HFFc6 (cell line): Measurements from ENCODE around the gene KPNA4. TPM values are rescaled to one million over a fixed set of nuclear protein-coding genes. Genes with fewer than 3 reads are reported as not detected.

ENCODE experiments used
- DNase-seq: peaks from one replicate; pipeline ENCODE4 v3.0.0-alpha.2; 2018
- H3K27ac Mint-ChIP-seq: 2 replicates; pipeline ENCODE4 v1.8.0; 2020; ENCODE audit warnings: mild to moderate bottlenecking, mixed read lengths
- H3K27me3 Mint-ChIP-seq: 2 replicates; pipeline ENCODE4 v1.8.0; 2021; ENCODE audit warnings: mild to moderate bottlenecking, moderate library complexity, mixed read lengths; ENCODE audit not compliant: insufficient read depth
- H3K36me3 Mint-ChIP-seq: 2 replicates; pipeline ENCODE4 v1.8.0; 2021; ENCODE audit warnings: low read depth, mixed read lengths
- H3K4me1 Mint-ChIP-seq: 2 replicates; pipeline ENCODE4 v1.8.0; 2020; ENCODE audit warnings: low read depth, mixed read lengths
- H3K4me3 Mint-ChIP-seq: 2 replicates; pipeline ENCODE4 v1.8.0; 2020; ENCODE audit warnings: mild to moderate bottlenecking, moderate library complexity, mixed read lengths
- H3K9me3 Mint-ChIP-seq: 2 replicates; pipeline ENCODE4 v1.8.0; 2020; ENCODE audit warnings: mild to moderate bottlenecking, mixed read lengths
- total RNA-seq, 6 experiments: library from RNA; stranded (reverse); fragmentation: NEBNext Ultra II Directional; extraction: Animal tissue kit (Norgen Biotek cat#: 25700); gene quantifications; 2 replicates in 1 of 6; 3 replicates in 5 of 6; pipeline ENCODE4 v1.2.3, GENCODE V29; 2021
- TF ChIP-seq, protein P1 (sequence below): fragments of 200-600 bp; sonication (generic); IDR thresholded peaks from 2 replicates; pipeline ENCODE4 v1.5.0; 2021; ENCODE audit warnings: antibody characterized with exemption, mild to moderate bottlenecking

KPNA4 gene
- total RNA-seq, 6 experiments from 2014 or later = 72.4 to 113 (median 99.0) TPM

DNA sequence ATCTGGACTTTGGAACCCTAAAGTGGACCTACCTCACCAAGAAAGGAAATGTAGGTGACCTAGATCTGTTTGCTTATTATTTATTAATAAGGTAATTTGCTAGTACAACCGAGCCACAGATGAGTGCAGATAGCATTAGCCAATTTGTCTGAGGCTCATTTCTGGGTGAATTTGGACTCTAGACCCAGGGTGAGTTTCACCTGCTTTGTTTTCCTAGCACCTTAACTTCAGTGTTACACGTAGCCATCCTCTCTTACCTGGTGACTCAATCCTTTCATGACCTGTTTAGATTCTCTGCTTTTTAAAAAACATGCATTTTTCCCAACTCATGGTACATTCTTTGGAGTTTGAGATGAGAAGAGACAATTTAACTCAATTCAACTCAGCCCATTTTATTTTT lies 33.5 kb upstream of the KPNA4 start:
- Mint-ChIP-seq H3K27ac (no peak overlapping the region), H3K9me3 (no peaks in the 10 kb centered on the region), H3K36me3 (no peaks in the 10 kb centered on the region), H3K4me3 (no peak overlapping the region), H3K4me1 (no peaks in the 10 kb centered on the region), H3K27me3 (peaks cover 15% of the 10 kb centered on the region)
- no peak for DNase-seq
- TF ChIP-seq, protein P1, sequence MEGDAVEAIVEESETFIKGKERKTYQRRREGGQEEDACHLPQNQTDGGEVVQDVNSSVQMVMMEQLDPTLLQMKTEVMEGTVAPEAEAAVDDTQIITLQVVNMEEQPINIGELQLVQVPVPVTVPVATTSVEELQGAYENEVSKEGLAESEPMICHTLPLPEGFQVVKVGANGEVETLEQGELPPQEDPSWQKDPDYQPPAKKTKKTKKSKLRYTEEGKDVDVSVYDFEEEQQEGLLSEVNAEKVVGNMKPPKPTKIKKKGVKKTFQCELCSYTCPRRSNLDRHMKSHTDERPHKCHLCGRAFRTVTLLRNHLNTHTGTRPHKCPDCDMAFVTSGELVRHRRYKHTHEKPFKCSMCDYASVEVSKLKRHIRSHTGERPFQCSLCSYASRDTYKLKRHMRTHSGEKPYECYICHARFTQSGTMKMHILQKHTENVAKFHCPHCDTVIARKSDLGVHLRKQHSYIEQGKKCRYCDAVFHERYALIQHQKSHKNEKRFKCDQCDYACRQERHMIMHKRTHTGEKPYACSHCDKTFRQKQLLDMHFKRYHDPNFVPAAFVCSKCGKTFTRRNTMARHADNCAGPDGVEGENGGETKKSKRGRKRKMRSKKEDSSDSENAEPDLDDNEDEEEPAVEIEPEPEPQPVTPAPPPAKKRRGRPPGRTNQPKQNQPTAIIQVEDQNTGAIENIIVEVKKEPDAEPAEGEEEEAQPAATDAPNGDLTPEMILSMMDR = no peak

DNA sequence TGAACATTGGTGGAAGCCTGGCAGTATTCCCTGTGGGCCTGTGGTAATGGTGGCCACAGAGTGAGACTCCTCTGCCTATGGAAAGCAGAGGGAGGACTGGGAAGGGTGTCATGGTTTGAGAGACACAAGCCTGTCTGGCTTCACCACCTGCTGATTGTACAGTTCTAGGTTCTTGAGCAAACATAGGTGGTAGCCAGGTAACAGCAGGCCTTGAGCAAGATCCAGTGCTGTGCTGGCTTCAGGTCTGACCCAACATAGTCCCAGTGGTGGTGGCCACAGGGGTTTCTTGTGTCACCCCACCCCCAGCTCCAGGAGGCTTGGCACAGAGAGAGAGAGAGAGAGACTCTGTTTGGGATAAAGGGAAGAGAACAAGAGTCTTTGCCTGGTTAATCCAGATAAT lies 22.7 kb upstream of the KPNA4 start:
- TF ChIP-seq, protein P1 = no peak
- Mint-ChIP-seq H3K36me3 (no peaks in the 10 kb centered on the region), H3K27ac (no peak overlapping the region), H3K27me3 (peaks cover 12% of the 10 kb centered on the region), H3K4me1 (no peaks in the 10 kb centered on the region), H3K9me3 (no peaks in the 10 kb centered on the region), H3K4me3 (no peak overlapping the region)
- DNase-seq = no peak

DNA sequence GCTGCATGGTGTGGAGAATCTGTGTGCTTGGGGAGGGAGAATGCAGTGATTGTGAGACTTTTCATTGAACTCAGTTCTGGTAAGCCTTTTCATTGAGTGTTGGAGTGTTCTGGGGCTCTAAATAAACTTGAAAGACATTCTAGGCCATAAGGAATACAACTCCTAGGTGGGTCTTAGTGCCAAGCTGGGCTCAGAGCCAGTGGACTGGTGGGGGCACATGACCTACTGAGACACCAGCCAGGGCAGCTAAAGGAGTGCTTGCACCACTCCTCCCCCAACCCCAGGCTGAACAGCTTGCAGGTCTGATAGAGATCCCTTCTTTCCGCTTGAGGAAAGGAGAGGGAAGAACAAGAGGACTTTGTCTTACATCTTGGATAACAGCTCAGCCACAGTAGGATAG lies 21.7 kb upstream of the KPNA4 start:
- no peaks in the 10 kb centered on the region for H3K9me3 Mint-ChIP-seq
- no peak overlapping the region for H3K27ac Mint-ChIP-seq

DNA sequence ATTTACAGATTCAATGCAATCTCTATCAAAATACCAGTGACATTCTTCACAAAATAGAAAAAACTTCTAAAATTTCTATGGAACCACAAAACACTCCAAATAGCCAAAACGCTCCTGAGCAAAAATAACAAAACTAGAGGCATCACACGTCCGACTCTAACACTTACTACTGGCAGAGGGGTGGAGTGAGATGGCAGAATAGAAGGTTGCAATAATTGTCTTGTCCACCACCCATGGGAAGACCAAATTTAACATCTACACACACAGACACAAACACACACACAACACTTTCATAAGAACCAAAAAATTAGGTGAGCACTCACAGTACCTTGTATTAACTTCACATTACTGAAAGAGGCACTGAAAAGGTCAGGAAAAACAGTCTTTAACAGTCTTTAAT lies 21.3 kb upstream of the KPNA4 start:
- TF ChIP-seq, protein P1 = no peak
- no peak for DNase-seq
- no peak overlapping the region for H3K4me3 Mint-ChIP-seq
- H3K27me3 Mint-ChIP-seq = peaks cover 11% of the 10 kb centered on the region
- H3K4me1 Mint-ChIP-seq = no peaks in the 10 kb centered on the region
- H3K9me3 Mint-ChIP-seq = no peaks in the 10 kb centered on the region
- no peaks in the 10 kb centered on the region for H3K36me3 Mint-ChIP-seq
- H3K27ac Mint-ChIP-seq = no peak overlapping the region

More for the DNA sequence above, 21.7 kb upstream of the KPNA4 start:
- no peaks in the 10 kb centered on the region for H3K4me1 Mint-ChIP-seq
- no peak for DNase-seq
- TF ChIP-seq, protein P1 = no peak
- H3K27me3 Mint-ChIP-seq = peaks cover 8% of the 10 kb centered on the region
- H3K4me3 Mint-ChIP-seq = no peak overlapping the region
- no peaks in the 10 kb centered on the region for H3K36me3 Mint-ChIP-seq

DNA sequence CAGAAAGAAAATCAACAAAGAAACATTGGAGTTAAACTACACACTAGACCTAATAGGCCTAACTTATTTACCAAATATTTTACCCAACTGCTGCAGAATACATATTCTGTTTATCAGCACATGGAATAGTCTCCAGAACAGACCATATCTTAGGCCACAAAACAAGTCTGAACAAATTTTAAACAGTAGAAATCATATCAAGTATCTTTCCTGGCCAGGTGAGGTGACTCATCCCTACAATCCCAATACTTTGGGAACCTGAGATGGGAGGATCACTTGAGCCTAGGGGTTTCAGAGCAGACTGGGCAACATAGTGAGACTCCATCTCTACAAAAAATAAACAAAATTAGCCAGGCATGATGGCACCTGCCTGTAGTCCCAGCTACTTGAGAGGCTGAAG lies 18.1 kb upstream of the KPNA4 start:
- H3K4me1 Mint-ChIP-seq = peaks cover 2% of the 10 kb centered on the region; the same call in 1 of the 2 replicates
- no peaks in the 10 kb centered on the region for H3K36me3 Mint-ChIP-seq
- H3K9me3 Mint-ChIP-seq = no peaks in the 10 kb centered on the region
- H3K27me3 Mint-ChIP-seq = peaks cover 17% of the 10 kb centered on the region
- TF ChIP-seq, protein P1 = no peak
- no peak overlapping the region for H3K4me3 Mint-ChIP-seq
- no peak for DNase-seq
- no peak overlapping the region for H3K27ac Mint-ChIP-seq

DNA sequence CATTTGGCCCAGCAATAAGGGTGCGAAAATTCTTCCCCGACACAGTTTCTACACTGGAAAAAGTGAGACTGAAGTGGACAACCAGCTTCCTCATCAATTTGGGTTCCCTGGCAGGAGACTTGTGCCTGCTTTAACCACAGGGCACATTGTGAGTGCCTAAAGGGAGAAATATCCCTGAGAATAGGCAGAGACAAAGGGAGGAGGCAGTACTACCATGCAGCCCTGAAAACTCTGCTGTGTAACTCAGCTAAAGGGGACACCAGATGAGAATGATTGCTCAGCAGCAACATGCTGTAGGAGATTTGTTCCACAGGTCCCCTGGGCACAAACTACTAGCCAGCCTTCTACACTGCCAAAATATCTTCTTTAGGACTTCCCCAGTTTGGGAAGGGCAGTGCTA lies 15.6 kb upstream of the KPNA4 start:
- no peaks in the 10 kb centered on the region for H3K36me3 Mint-ChIP-seq
- peaks cover 5% of the 10 kb centered on the region; the same call in 1 of the 2 replicates for H3K4me1 Mint-ChIP-seq
- no peak overlapping the region for H3K4me3 Mint-ChIP-seq
- no peak for DNase-seq
- no peak overlapping the region for H3K27ac Mint-ChIP-seq
- H3K27me3 Mint-ChIP-seq = peaks cover 17% of the 10 kb centered on the region
- TF ChIP-seq, protein P1 = no peak
- no peaks in the 10 kb centered on the region for H3K9me3 Mint-ChIP-seq
